GM12874 (cell line): ENCODE measurements around the gene DNAJA4.

Experiments used
- TF ChIP-seq, protein P1 (sequence below): IDR thresholded peaks from 2 replicates; pipeline ENCODE4 v1.5.1; 2011; ENCODE audit warnings: low read depth, mild to moderate bottlenecking, control low read depth, low read length, moderate library complexity; ENCODE audit not compliant: insufficient read depth

Gene DNAJA4

DNA sequence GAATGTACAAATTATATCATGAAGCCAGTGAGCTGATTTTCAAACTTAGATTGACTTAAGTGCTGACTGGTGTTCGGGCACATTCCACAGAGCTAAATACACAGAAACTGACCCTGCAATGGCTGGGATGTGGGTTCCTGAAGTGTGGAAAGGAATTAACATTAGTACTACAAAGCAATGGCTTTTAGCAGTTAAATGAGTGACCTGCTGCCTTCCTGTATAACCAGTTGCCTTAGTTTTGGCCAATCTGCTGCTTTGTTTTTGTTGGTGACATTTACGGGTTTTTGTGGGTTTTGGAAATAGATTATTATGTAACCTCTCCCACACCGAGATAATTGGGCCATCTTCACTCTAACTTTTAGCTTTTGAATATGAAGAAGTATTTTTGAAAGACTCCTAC is 37.5 kb downstream of the DNAJA4 start:
- TF ChIP-seq, protein P1, sequence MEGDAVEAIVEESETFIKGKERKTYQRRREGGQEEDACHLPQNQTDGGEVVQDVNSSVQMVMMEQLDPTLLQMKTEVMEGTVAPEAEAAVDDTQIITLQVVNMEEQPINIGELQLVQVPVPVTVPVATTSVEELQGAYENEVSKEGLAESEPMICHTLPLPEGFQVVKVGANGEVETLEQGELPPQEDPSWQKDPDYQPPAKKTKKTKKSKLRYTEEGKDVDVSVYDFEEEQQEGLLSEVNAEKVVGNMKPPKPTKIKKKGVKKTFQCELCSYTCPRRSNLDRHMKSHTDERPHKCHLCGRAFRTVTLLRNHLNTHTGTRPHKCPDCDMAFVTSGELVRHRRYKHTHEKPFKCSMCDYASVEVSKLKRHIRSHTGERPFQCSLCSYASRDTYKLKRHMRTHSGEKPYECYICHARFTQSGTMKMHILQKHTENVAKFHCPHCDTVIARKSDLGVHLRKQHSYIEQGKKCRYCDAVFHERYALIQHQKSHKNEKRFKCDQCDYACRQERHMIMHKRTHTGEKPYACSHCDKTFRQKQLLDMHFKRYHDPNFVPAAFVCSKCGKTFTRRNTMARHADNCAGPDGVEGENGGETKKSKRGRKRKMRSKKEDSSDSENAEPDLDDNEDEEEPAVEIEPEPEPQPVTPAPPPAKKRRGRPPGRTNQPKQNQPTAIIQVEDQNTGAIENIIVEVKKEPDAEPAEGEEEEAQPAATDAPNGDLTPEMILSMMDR: no peak

DNA sequence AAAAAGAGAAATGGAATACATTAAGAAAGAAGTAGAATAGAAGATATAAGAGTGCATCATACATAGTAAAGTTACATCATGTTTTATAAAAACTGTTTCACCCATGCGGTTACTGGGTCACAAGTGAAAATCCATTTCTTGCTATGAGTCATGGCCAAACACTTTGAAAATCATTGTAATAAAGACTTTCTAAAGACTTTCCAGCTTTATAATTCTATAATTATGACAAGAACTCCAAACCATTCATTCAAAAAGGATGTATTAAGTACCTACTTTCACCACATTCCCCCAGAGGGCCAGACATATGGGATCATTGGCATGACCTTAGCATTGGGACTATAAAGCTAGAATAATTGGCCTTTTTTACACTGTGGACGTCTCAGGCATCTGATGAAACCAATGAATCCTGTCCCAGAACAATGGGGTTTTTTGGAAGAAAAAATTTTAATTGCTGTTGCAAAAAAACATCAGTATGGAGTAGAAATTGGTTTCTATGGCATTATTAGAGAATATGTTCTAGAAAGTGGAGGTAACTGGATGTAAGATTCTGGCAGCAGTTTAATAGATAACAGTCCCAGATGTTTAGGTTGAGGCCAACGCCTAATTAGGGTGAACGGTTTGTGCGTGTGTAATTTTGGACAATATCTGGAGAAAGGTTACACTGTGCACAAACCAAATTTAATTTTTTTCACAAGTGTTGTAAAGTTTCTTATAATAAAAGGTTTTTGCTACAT is 38.4 kb downstream of the DNAJA4 start:
- TF ChIP-seq, protein P1: no peak

DNA sequence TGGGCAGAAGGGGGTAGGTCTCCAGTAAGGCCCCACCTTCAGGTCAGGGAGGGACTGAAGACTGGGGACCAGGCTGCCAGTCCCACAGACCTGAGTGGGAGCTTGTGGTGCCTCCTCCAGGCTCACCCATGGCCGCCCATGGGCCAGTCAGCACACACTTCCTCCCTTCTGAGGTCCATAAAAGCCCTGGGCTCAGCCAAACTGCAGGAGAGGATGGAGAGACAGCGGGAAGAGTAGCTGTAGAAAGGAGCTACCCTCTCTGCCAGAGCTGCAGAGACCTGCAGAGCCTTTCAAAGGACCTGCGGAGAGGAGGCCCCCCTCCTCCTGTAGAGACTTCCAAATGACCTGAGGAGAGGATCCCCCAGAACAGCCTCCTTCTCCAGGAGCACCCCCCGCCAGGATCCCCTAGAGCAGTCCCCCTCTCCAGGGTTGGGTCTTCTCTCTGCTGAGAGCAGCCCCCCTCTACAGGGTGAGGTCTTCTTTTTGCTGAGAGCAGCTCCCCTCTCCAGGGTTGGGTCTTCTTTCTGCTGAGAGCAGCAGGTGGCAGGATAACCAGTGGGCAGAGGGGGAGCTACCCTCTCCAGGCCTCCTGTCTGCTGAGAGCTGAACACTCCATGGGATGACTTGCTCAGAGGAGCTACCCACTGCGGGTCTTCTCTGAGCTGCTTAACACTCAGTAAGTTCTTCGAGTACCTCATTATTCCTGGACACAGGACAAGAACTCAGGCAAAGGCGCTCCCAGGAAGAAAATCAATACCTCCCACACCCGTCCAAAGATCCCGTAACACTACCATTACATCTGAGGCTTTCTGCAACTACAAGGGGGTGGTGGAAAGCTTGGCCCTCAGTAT is 40.1 kb downstream of the DNAJA4 start:
- TF ChIP-seq, protein P1: no peak

DNA sequence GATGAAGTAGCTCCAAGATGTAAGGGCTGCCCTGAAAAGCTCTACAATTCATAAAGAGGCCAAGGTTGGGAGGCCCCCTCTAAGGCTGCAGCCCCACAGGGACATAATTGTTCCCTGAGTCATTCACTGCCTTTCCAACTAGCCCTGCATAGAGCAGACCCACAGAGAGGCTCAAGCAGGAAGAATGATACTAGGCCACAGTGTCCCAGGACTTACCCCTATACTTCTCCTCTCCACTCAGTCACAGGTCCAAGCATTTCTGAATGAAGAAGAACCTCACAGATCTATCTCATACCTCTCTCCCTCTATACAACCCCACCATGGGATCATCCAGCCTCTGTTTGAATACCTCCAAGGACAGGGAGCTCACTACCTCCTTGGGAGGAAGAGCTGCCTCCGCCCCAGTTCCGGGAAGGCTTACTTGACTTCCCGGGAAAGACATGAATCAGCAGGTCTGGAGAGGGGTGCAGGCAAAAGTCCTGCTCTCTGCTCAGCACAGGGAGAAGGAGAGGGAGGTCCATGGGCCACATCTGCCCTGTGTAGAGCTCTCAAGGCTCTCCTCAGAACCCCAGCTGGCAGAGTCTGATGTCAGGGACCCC is 41.9 kb downstream of the DNAJA4 start:
- TF ChIP-seq, protein P1: no peak

DNA sequence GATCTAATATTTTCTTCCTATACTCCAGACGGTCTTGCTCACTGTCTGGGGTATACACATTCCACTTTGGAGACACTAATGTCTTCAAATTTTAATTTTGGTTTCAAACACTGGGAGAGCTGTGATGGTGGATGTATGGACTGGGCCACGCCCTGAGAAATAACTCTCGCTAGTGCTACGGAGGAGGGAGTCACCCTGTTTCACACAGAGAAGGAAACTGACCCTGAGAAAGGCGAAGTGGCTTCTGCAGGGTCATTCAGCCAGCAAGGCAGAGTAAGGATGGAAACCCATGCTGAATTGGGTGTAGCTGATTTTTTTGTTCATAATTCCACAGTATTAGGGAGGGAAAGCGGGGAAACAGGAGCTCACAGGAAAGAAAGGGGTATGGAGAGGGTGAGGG is 43.6 kb downstream of the DNAJA4 start:
- TF ChIP-seq, protein P1: no peak

DNA sequence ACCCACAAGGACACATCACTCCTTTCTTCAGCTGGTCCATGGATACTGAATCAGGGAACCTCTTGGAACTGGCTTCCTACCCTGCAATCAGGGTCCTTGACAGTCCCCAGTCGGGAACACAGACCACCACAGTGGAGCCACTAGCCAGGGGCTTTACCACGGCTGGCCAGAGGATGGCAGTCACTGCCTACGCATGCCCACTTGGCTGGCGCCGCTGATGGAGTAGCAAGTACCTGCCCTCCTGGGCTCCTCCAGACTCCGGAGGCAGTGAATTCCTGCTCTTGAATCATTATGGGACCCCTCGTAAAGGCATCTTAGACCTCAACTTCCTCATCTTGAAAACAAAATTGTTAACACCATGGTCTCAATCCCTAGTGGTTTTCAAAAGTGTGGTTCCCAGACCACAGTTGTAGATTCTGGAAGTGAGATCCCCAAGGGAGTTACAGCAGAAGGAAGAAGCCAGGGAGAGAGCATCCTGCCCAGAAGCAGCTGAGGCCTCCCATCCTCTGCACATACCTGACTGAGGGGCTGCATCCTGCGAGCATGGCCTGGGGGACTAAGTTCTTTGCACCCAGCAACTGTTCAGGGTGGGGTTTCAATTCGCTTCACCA is 44.2 kb downstream of the DNAJA4 start:
- TF ChIP-seq, protein P1: peak; percentile 90

DNA sequence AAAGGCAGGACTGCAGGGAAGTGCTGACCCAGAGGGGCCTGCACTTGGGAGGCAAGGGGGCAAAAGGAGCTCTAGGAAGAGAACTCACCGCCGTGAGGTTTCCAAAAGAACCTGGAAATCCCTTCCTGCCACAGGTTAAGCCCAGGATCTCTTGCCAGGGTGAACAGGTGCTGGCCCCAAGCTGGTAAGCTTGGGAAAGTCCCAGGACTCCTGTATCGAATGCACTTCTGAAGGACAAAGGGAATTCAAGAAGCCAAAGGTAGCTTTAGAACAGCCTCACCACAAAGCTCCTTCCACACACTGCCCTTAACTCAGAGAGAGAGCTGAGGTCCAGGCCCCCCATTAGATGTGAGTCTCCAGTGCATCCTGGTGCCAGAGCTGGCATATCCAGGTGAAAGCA is 46.9 kb downstream of the DNAJA4 start:
- TF ChIP-seq, protein P1: no peak
